ENCODE results near the gene ZNF736.
"Not testable (repeated sequence)": the region's sequence is repeated elsewhere in the genome, so short reads cannot be mapped to it uniquely, and the experiment has no call there.

The ZNF736 gene

GRCh38 chr7:64313740-64314491, at the start of gene ZNF736:
Gene ZNF736 (plus strand): TSS chr7:64313961. CDS start chr7:64314151, 190 bp downstream.
- DNase-seq = peak; percentile 50 to 83

GRCh38 chr7:64266341-64266919, 47.3 kb upstream of the ZNF736 start:
- DNase-seq = no peak

- no peak for DNase-seq
Measured at GRCh38 chr7:64277630-64278029, 36.1 kb upstream of the ZNF736 start.

- DNase-seq = no peak
Measured at GRCh38 chr7:64294701-64295420, 18.9 kb upstream of the ZNF736 start.

GRCh38 chr7:64297418-64297817, 16.3 kb upstream of the ZNF736 start:
- not testable (repeated sequence) for DNase-seq

- no peak for DNase-seq
Measured at GRCh38 chr7:64300641-64301405, 12.9 kb upstream of the ZNF736 start.

- peak; percentile 60 to 96 for DNase-seq
Measured at GRCh38 chr7:64307254-64308015, 6.3 kb upstream of the ZNF736 start.

GRCh38 chr7:64308016-64308270, 5.8 kb upstream of the ZNF736 start:
- DNase-seq = no peak

- no peak for DNase-seq
Measured at GRCh38 chr7:64310426-64310825, 3.3 kb upstream of the ZNF736 start.

GRCh38 chr7:64312826-64313225, 935 bp upstream of the ZNF736 start:
- no peak for DNase-seq

GRCh38 chr7:64314566-64314965, 805 bp downstream of the ZNF736 start:
- no peak for DNase-seq

GRCh38 chr7:64316031-64316742, 2.4 kb downstream of the ZNF736 start:
- not testable (repeated sequence) for DNase-seq

- no peak for DNase-seq
Measured at GRCh38 chr7:64320547-64321513, 7.1 kb downstream of the ZNF736 start.

GRCh38 chr7:64324166-64324565, 10.4 kb downstream of the ZNF736 start:
- not testable (repeated sequence) for DNase-seq

GRCh38 chr7:64348713-64349210, 35.0 kb downstream of the ZNF736 start:
- DNase-seq = not testable (repeated sequence)

GRCh38 chr7:64359543-64359942, 45.8 kb downstream of the ZNF736 start:
- no peak for DNase-seq

- no peak for DNase-seq
Measured at GRCh38 chr7:64371116-64371515, 57.4 kb downstream of the ZNF736 start.

GRCh38 chr7:64373017-64373416, 59.3 kb downstream of the ZNF736 start:
- no peak for DNase-seq

GRCh38 chr7:64400401-64400800, 86.6 kb downstream of the ZNF736 start:
- DNase-seq = no peak
